Lung (tissue), 12 donors: ENCODE results near the gene GPR137C. TPM values are rescaled to one million over a fixed set of nuclear protein-coding genes. Genes with fewer than 3 reads are reported as not detected.

Experiments
- ATAC-seq: fragments of 200-7000 bp; cut with Tn5 transposase; one replicate; pipeline ENCODE4 v1.9.1; 2020; ENCODE audit warnings: moderate number of reproducible peaks; ENCODE audit not compliant: insufficient read depth, low FRiP score
- DNase-seq, 3 donors: peaks; one replicate each; pipeline ENCODE4 v3.0.0-alpha.2; 2013 to 2017
- H3K27ac ChIP-seq, 2 donors: one replicate each; pipeline ENCODE4 v1.5.1; 2013; ENCODE audit warnings: mild to moderate bottlenecking in 2 of 2, moderate library complexity in 2 of 2, control low read depth in 1 of 2, inconsistent platforms in 1 of 2, low read depth in 1 of 2, low read length in 1 of 2
- H3K27me3 ChIP-seq, 3 donors: one replicate each; pipeline ENCODE4 v1.5.1; 2013; ENCODE audit warnings: low read length in 2 of 3; ENCODE audit not compliant: control insufficient read depth in 3 of 3, insufficient read depth in 3 of 3
- H3K36me3 ChIP-seq, 4 donors: one replicate each; pipeline ENCODE4 v1.5.1; 2013; ENCODE audit warnings: low read length in 4 of 4, mild to moderate bottlenecking in 1 of 4, moderate library complexity in 1 of 4; ENCODE audit not compliant: control insufficient read depth in 4 of 4, insufficient read depth in 4 of 4
- H3K4me1 ChIP-seq, 5 donors: one replicate each; pipeline ENCODE4 v1.5.1; 2013; ENCODE audit warnings: low read length in 5 of 5, mild to moderate bottlenecking in 2 of 5, moderate library complexity in 1 of 5; ENCODE audit not compliant: control insufficient read depth in 5 of 5, insufficient read depth in 5 of 5
- H3K4me3 ChIP-seq: one replicate; pipeline ENCODE4 v1.5.1; 2013; ENCODE audit warnings: mild to moderate bottlenecking, control low read depth, moderate library complexity
- H3K9ac ChIP-seq, 2 donors: one replicate each; pipeline ENCODE4 v1.5.1; 2013; ENCODE audit warnings: low read length in 2 of 2, control low read depth in 1 of 2; ENCODE audit not compliant: insufficient read depth in 1 of 2
- H3K9me3 ChIP-seq, 4 donors: one replicate each; pipeline ENCODE4 v1.5.1; 2013; ENCODE audit warnings: low read length in 3 of 4, mild to moderate bottlenecking in 1 of 4, moderate library complexity in 1 of 4; ENCODE audit not compliant: control insufficient read depth in 4 of 4, insufficient read depth in 3 of 4
- CTCF ChIP-seq: IDR thresholded peaks from 2 replicates; pipeline ENCODE4 v1.5.1; 2012; ENCODE audit warnings: mild to moderate bottlenecking; ENCODE audit errors: control extremely low read depth, extremely low read depth
- WGBS, 2 donors: extraction: QIAGEN DNeasy Blood & Tissue Kit; methylation state at CpG; one replicate each; pipeline ENCODE4 v1.1.7; 2013; 5-methylcytosine and 5-hydroxymethylcytosine counted together
- polyA plus RNA-seq, 2 donors: library from polyadenylated mRNA; stranded (reverse); fragments of 200-250 nt; gene quantifications; one replicate each; pipeline ENCODE4 v1.2.1, GENCODE V29; 2013
- total RNA-seq, 2 donors: library from RNA; depleted of rRNA in 1 of 2; stranded (reverse); fragments of >200 nt in 1 of 2; gene quantifications; one replicate each; pipeline ENCODE4 v1.2.1, GENCODE V29; 2014 to 2021
- donor health status: control.
- donor health status: control.
- donor health status: Bipolar disorder and iron deficiency.
- donor health status: healthy.
- donor health status: DM: yes; HTN: yes; CAD: no.

Gene GPR137C
- total and polyA plus RNA-seq, 4 donors, result 0.26 to 7.0 (median 0.65) TPM

DNA sequence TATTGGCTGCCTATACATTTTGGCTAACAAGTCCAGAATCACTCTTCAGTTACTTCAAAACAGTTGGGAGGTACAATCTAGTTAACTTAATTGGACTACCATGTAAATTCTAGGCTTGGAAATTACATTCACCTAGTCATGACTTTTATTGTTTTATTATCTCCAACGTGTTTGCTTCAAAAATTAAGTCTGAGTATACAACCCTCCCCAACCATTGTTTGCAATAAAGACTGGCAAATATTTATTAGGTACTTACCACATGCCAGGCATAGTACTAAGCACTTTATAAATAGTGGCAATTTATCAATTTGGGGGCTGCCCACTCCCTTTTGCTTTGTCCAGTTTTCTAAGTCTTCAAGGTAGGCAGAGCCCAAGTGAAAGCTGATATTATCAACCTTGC, 30.6 kb upstream of the GPR137C start:
- 68 to 74% methylated on average over 1 of the region's 1 CpG for WGBS, 2 donors
- no peaks in the 10 kb centered on the region for H3K4me1 ChIP-seq
- no peak for TF ChIP-seq CTCF
- no peaks in the 10 kb centered on the region for H3K27me3 ChIP-seq
- H3K9me3 ChIP-seq, result no peaks in the 10 kb centered on the region
- H3K9ac ChIP-seq, result no peak overlapping the region
- H3K27ac ChIP-seq, result no peak overlapping the region
- ATAC-seq (no peak), DNase-seq (no peak)
- H3K36me3 ChIP-seq, result peaks cover 0 to 2% (median 0%) of the 10 kb centered on the region in 4 donors
- no peak overlapping the region for H3K4me3 ChIP-seq

GRCh38 chr14:52522581-52523345, 29.9 kb upstream of the GPR137C start:
- Histone ChIP-seq H3K27ac (no peak overlapping the region), H3K27me3 (no peaks in the 10 kb centered on the region), H3K36me3 (peaks cover 0 to 3% (median 0%) of the 10 kb centered on the region in 4 donors), H3K4me3 (no peak overlapping the region), H3K9me3 (no peaks in the 10 kb centered on the region), H3K4me1 (no peaks in the 10 kb centered on the region), H3K9ac (no peak overlapping the region)
- no peak for DNase-seq
- no peak for TF ChIP-seq CTCF
- no peak for ATAC-seq

- 91% methylated on average over 4 of the region's 4 CpGs for WGBS, 2 donors
- no peak for TF ChIP-seq CTCF
Measured at GRCh38 chr14:52527052-52527451, 25.6 kb upstream of the GPR137C start.

GRCh38 chr14:52531481-52531880, 21.2 kb upstream of the GPR137C start:
- peaks cover 4 to 24% (median 14%) of the 10 kb centered on the region in 4 donors for H3K36me3 ChIP-seq
- DNase-seq (no peak), ATAC-seq (no peak)
- no peak overlapping the region for H3K27ac ChIP-seq
- no peaks in the 10 kb centered on the region for H3K4me1 ChIP-seq
- no peaks in the 10 kb centered on the region for H3K9me3 ChIP-seq
- H3K4me3 ChIP-seq, result no peak overlapping the region
- H3K9ac ChIP-seq, result no peak overlapping the region
- no peak for TF ChIP-seq CTCF
- no peaks in the 10 kb centered on the region for H3K27me3 ChIP-seq

More at GRCh38 chr14:52527052-52527451, 25.6 kb upstream of the GPR137C start:
- DNase-seq (no peak), ATAC-seq (no peak)
- Histone ChIP-seq H3K4me3 (no peak overlapping the region), H3K36me3 (peaks cover 0 to 3% (median 1%) of the 10 kb centered on the region in 4 donors), H3K27ac (no peak overlapping the region), H3K4me1 (no peaks in the 10 kb centered on the region), H3K27me3 (no peaks in the 10 kb centered on the region), H3K9me3 (no peaks in the 10 kb centered on the region), H3K9ac (no peak overlapping the region)
